Measurements from ENCODE around the gene PCYOX1L. TPM values are rescaled to one million over a fixed set of nuclear protein-coding genes. Genes with fewer than 3 reads are reported as not detected.

The PCYOX1L gene
- total RNA-seq, 4 donors from 2014 or later, result 2.5 to 4.7 (median 3.8) TPM

GRCh38 chr5:149414405-149415065 lies 56.7 kb downstream of the PCYOX1L start:
- peaks cover 5 to 100% of the 10 kb centered on the region in 2 donors for H3K36me3 ChIP-seq
- WGBS, 2 donors (ENCODE audit: low coverage in 1 of 2), result 18 to 19% methylated on average over 3 to 4 of the region's 7 CpGs
- H3K4me3 ChIP-seq, result peak overlapping the region; percentile 74 to 84
- TF ChIP-seq EP300 (IDR thresholded peaks at IDR 0.05) (no peak), POLR2A (IDR thresholded peaks at IDR 0.05) (peak; percentile 7 to 19), POLR2AphosphoS5 (IDR thresholded peaks at IDR 0.05) (peak; percentile 60)
- peak overlapping the region; percentile 93 to 100 (median 95) for H3K27ac ChIP-seq
- H3K9me3 ChIP-seq, result no peaks in the 10 kb centered on the region
- no peaks in the 10 kb centered on the region for H3K27me3 ChIP-seq
- H3K4me1 ChIP-seq, result peaks cover 0 to 79% (median 39%) of the 10 kb centered on the region in 3 donors
- peak; percentile 21 for ATAC-seq

DNA sequence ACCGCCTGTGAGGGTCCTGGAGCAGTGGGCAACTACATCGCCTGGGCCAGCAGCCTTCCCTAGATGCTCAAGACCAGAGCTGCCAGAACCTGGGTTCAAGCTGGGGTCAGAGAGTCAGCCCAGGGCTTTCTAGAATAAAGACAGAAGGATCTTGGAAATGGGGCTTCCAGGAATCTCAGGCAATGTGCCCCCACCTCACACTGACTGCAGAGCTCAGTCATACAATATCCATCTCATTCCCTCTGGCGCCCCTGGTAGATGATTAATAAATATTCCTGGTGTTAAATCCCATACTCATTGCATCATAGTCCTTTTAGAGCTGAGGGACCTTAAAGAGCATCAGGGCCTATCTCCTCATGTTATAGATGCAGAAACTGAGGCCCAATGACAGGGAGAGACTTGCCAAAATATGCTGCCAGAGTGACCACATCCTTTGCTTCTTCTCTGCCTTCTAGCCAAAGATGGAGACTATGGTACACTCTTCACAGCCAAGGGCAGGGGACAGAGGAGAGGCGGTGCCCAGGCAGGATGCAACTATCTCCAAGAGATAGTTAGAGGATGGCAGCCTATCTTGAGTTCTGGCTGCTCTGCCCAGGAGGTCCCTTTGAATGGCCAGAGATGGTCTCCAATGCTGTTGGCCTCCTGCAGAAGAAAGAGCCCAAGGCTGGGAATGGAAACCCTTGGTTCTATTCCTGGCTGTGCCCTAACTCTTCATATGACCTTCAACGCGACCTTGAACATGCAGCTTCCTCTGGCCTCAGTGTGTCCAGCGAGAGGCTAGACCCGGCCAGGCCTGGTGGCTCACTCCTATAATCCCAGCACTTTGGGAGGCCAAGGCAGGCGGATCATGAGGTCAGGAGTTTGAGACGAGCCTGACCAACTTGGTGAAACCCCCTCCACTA lies 57.5 kb downstream of the PCYOX1L start:
- no peaks in the 10 kb centered on the region for H3K9me3 ChIP-seq
- peak overlapping the region; percentile 93 to 100 (median 95) for H3K27ac ChIP-seq
- H3K4me1 ChIP-seq, result peaks cover 0 to 86% (median 44%) of the 10 kb centered on the region in 3 donors
- peak overlapping the region; percentile 74 to 84 for H3K4me3 ChIP-seq
- peak; percentile 20 for TF ChIP-seq POLR2AphosphoS5 (IDR thresholded peaks at IDR 0.05)
- peak; percentile 8 to 36 for TF ChIP-seq POLR2A (IDR thresholded peaks at IDR 0.05)
- TF ChIP-seq EP300 (IDR thresholded peaks at IDR 0.05), result no peak
- TF ChIP-seq, protein P1, sequence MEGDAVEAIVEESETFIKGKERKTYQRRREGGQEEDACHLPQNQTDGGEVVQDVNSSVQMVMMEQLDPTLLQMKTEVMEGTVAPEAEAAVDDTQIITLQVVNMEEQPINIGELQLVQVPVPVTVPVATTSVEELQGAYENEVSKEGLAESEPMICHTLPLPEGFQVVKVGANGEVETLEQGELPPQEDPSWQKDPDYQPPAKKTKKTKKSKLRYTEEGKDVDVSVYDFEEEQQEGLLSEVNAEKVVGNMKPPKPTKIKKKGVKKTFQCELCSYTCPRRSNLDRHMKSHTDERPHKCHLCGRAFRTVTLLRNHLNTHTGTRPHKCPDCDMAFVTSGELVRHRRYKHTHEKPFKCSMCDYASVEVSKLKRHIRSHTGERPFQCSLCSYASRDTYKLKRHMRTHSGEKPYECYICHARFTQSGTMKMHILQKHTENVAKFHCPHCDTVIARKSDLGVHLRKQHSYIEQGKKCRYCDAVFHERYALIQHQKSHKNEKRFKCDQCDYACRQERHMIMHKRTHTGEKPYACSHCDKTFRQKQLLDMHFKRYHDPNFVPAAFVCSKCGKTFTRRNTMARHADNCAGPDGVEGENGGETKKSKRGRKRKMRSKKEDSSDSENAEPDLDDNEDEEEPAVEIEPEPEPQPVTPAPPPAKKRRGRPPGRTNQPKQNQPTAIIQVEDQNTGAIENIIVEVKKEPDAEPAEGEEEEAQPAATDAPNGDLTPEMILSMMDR (IDR thresholded peaks at IDR 0.05), result no peak
- WGBS, 2 donors (ENCODE audit: low coverage in 1 of 2), result 0% methylated on average over 1 of the region's 10 CpGs; no CpG with 5 or more reads in 1 of the 2 donors
- H3K27me3 ChIP-seq, result no peaks in the 10 kb centered on the region
- ATAC-seq, result no peak
- peaks cover 5 to 100% of the 10 kb centered on the region in 2 donors for H3K36me3 ChIP-seq

- TF ChIP-seq POLR2AphosphoS5 (IDR thresholded peaks at IDR 0.05) (peak; percentile 64), EP300 (IDR thresholded peaks at IDR 0.05) (no peak)
- TF ChIP-seq, protein P1 (IDR thresholded peaks at IDR 0.05), result peak in 2 of 4 experiments; percentile 38 to 42
- Histone ChIP-seq H3K27ac (peak overlapping the region; percentile 93 to 100 (median 95)), H3K4me1 (peaks cover 0 to 100% (median 56%) of the 10 kb centered on the region in 3 donors), H3K36me3 (peaks cover 0 to 100% of the 10 kb centered on the region in 2 donors), H3K9me3 (no peaks in the 10 kb centered on the region), H3K4me3 (peak overlapping the region; percentile 24 to 74), H3K27me3 (no peaks in the 10 kb centered on the region)
- 6 to 20% methylated on average over 5 to 7 of the region's 8 CpGs for WGBS, 2 donors (ENCODE audit: low coverage in 1 of 2)
- ATAC-seq, result no peak
Observed at GRCh38 chr5:149416987-149417710, 59.3 kb downstream of the PCYOX1L start.

DNA sequence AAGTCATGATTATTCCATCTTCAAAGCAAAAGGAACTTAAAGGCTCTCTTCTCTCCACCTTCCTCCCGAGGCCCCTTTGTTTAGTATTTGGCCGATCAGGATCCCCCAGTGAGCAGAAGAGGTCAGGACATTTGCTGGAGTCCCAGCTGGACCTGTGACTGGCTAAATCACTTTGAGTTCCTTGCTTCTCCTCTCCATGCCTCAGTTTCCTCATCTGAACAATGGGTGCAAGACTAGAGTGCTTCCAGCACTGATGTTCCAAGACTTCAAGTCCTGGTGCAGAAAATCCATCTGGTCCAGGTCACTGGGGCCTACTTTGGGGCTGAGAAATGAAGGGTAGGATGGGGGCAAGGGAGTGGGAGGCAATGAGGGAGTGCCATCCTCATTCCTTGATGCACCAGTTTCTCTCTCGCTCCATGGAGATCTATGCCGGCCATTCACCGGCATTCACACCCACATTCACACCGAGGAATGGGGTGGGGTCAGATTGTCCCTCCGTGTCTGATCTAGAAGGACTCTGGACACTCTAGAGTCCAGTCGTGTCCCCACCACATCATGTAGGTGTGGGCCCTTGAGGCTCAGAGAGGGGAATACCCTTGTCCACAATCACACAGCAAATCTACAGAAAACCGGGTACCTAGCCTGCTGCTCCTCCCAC lies 60.0 kb downstream of the PCYOX1L start:
- 14 to 32% methylated on average over 1 to 4 of the region's 9 CpGs for WGBS, 2 donors (ENCODE audit: low coverage in 1 of 2)
- Histone ChIP-seq H3K4me3 (peak overlapping the region; percentile 24 to 74), H3K27ac (peak overlapping the region; percentile 93 to 100 (median 95)), H3K36me3 (peaks cover 0 to 100% of the 10 kb centered on the region in 2 donors), H3K9me3 (no peaks in the 10 kb centered on the region), H3K4me1 (peaks cover 0 to 100% (median 60%) of the 10 kb centered on the region in 3 donors), H3K27me3 (no peaks in the 10 kb centered on the region)
- TF ChIP-seq, protein P1 (IDR thresholded peaks at IDR 0.05), result no peak
- TF ChIP-seq POLR2A (IDR thresholded peaks at IDR 0.05), result peak in 1 of 2 donors; percentile 26
- peak; percentile 70 for TF ChIP-seq POLR2AphosphoS5 (IDR thresholded peaks at IDR 0.05)
- TF ChIP-seq EP300 (IDR thresholded peaks at IDR 0.05), result no peak
- ATAC-seq, result no peak
